HEK293 (cell line): ENCODE data around the gene LNPEP.

ENCODE experiments used
- CTCF ChIA-PET: fragments of 350-600 bp; formaldehyde crosslinking; extraction: SDS; loops from one replicate; lab custom pipeline; 2021; ENCODE audit warnings: antibody characterized with exemption; lab: Yijun Ruan, JAX
- POLR2A ChIA-PET: fragments of 300-600 bp; formaldehyde crosslinking; extraction: SDS; loops from one replicate; lab custom pipeline; 2020; ENCODE audit warnings: antibody characterized with exemption, inconsistent platforms; lab: Yijun Ruan, JAX
- H3K27ac ChIP-seq: fragments of 200-500 bp; sonication (Bioruptor generic); 2 replicates; pipeline ENCODE4 v1.5.1; 2014; ENCODE audit warnings: low read depth, low read length, control low read depth, inconsistent platforms; ENCODE audit errors: extremely low read depth
- H3K36me3 ChIP-seq, 2 experiments: fragments of 200-500 bp in 1 of 2; sonication (Bioruptor generic) in 1 of 2; 1 replicate in 1 of 2; 2 replicates in 1 of 2; pipeline ENCODE4 v1.5.1; 2014 to 2017; ENCODE audit warnings: inconsistent platforms in 2 of 2, low read length in 2 of 2; ENCODE audit not compliant: control insufficient read depth in 2 of 2, insufficient read depth in 1 of 2
- H3K4me1 ChIP-seq: fragments of 200-500 bp; sonication (Bioruptor generic); 2 replicates; pipeline ENCODE4 v1.5.1; 2014; ENCODE audit warnings: mild to moderate bottlenecking, low read length, inconsistent platforms; ENCODE audit not compliant: control insufficient read depth, insufficient read depth
- H3K4me3 ChIP-seq: 2 replicates; pipeline ENCODE4 v1.5.1; 2011; ENCODE audit warnings: low read depth, mild to moderate bottlenecking, control low read depth, low read length, moderate library complexity
- H3K9me3 ChIP-seq: fragments of 200-500 bp; sonication (Bioruptor generic); 2 replicates; pipeline ENCODE4 v1.5.1; 2014; ENCODE audit warnings: low read depth, low read length, inconsistent platforms; ENCODE audit not compliant: control insufficient read depth, insufficient read depth
- HOXD13 ChIP-seq: sonication (generic); formaldehyde crosslinking; IDR thresholded peaks from 2 replicates; pipeline ENCODE4 v1.8.0; 2022; ENCODE audit warnings: missing genetic modification reagents, borderline replicate concordance
- IKZF3 ChIP-seq: fragments of 450-650 bp; IDR thresholded peaks from 2 replicates; pipeline ENCODE4 v1.5.0; 2018; ENCODE audit warnings: missing biosample characterization, mild to moderate bottlenecking, missing genetic modification characterization, moderate library complexity
- SP2 ChIP-seq: fragments of 450-650 bp; formaldehyde crosslinking; IDR thresholded peaks from 2 replicates; pipeline ENCODE4 v1.5.1; 2016; ENCODE audit warnings: missing biosample characterization, missing genetic modification characterization
- ZNF146 ChIP-seq: fragments of 450-650 bp; formaldehyde crosslinking; IDR thresholded peaks from 2 replicates; pipeline ENCODE4 v1.5.1; 2016; ENCODE audit warnings: missing biosample characterization, missing genetic modification characterization
- ZNF174 ChIP-seq: fragments of 450-650 bp; formaldehyde crosslinking; IDR thresholded peaks from 2 replicates; pipeline ENCODE4 v1.5.0; 2017; ENCODE audit warnings: missing biosample characterization, mild to moderate bottlenecking, missing genetic modification characterization
- ZNF19 ChIP-seq: fragments of 450-650 bp; formaldehyde crosslinking; IDR thresholded peaks from 2 replicates; pipeline ENCODE4; 2016; ENCODE audit warnings: missing biosample characterization, missing genetic modification characterization, low read depth
- ZNF266 ChIP-seq: fragments of 450-650 bp; formaldehyde crosslinking; IDR thresholded peaks from 2 replicates; pipeline ENCODE4 v1.5.1; 2016; ENCODE audit warnings: missing biosample characterization, missing genetic modification characterization, low read depth
- ZNF426 ChIP-seq: fragments of 450-650 bp; formaldehyde crosslinking; IDR thresholded peaks from 2 replicates; pipeline ENCODE4 v1.5.1; 2017; ENCODE audit warnings: missing biosample characterization, missing genetic modification characterization, mild to moderate bottlenecking, inconsistent platforms, moderate library complexity
- ZNF654 ChIP-seq: fragments of 450-650 bp; formaldehyde crosslinking; IDR thresholded peaks from 2 replicates; pipeline ENCODE4 v1.5.1; 2016; ENCODE audit warnings: low read depth, missing biosample characterization, missing genetic modification characterization
- ZNF660 ChIP-seq: fragments of 450-650 bp; IDR thresholded peaks from 2 replicates; pipeline ENCODE4 v1.5.1; 2018; ENCODE audit warnings: missing biosample characterization, mild to moderate bottlenecking, missing genetic modification characterization
- ZNF768 ChIP-seq: fragments of 450-650 bp; formaldehyde crosslinking; IDR thresholded peaks from 2 replicates; pipeline ENCODE4 v1.5.1; 2018; ENCODE audit warnings: missing biosample characterization, mild to moderate bottlenecking, missing genetic modification characterization
- ZXDB ChIP-seq: fragments of 450-650 bp; formaldehyde crosslinking; IDR thresholded peaks from 2 replicates; pipeline ENCODE4 v1.5.1; 2016; ENCODE audit warnings: missing biosample characterization, missing genetic modification characterization
- TF ChIP-seq, protein P1 (sequence below): fragments of 450-650 bp; IDR thresholded peaks from 2 replicates; pipeline ENCODE4 v1.5.1; 2018; ENCODE audit warnings: missing biosample characterization, mild to moderate bottlenecking, missing genetic modification characterization
- TF ChIP-seq, protein P2 (sequence below): fragments of 450-650 bp; formaldehyde crosslinking; IDR thresholded peaks from 2 replicates; pipeline ENCODE4 v1.5.1; 2016; ENCODE audit warnings: missing biosample characterization, missing genetic modification characterization, borderline replicate concordance
- TF ChIP-seq, protein P3 (sequence below): fragments of 450-650 bp; formaldehyde crosslinking; IDR thresholded peaks from 2 replicates; pipeline ENCODE4 v1.5.1; 2016; ENCODE audit warnings: missing biosample characterization, missing genetic modification characterization, borderline replicate concordance
- TF ChIP-seq, protein P4 (sequence below): fragments of 450-650 bp; formaldehyde crosslinking; IDR thresholded peaks from 2 replicates; pipeline ENCODE4 v1.5.1; 2016; ENCODE audit warnings: missing biosample characterization, missing genetic modification characterization

Gene LNPEP

DNA sequence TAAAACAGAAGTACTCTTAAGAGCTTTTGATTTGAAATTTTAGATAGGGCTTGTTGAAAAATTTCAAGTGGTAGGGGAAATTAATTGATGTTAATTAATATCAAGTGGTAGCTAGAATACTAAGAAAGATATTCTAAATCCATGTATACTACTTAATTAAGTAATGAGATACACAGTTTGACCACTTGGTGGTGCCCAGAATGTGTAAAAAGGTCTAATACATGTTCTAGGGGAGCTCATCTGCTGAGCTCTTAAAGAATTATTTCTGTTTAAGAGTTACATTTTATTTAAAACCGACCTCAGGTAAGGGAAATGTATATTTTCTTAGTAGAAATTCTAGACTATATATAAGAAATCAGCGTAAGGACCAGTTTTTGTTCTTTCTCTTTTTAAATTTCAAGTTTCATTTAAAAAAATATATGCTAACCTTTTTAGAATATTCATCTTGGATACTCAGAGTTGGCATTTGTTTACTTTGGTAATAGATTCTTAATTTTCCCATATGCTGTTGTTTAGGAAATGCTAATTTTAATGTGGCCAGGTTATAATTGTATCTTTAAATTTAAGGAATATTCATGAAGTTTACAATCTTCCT, 61.5 kb downstream of the LNPEP start (continued):
- TF ChIP-seq, protein P1, sequence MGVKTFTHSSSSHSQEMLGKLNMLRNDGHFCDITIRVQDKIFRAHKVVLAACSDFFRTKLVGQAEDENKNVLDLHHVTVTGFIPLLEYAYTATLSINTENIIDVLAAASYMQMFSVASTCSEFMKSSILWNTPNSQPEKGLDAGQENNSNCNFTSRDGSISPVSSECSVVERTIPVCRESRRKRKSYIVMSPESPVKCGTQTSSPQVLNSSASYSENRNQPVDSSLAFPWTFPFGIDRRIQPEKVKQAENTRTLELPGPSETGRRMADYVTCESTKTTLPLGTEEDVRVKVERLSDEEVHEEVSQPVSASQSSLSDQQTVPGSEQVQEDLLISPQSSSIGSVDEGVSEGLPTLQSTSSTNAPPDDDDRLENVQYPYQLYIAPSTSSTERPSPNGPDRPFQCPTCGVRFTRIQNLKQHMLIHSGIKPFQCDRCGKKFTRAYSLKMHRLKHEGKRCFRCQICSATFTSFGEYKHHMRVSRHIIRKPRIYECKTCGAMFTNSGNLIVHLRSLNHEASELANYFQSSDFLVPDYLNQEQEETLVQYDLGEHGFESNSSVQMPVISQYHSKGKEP (tag by site-specific recombination), result no peak
- TF ChIP-seq ZNF660 (tag by site-specific recombination), result peak; percentile 51; the same call in 1 of the 2 replicates
- no peak for TF ChIP-seq SP2
- TF ChIP-seq ZNF174 (tag by site-specific recombination), result no peak
- TF ChIP-seq, protein P2, sequence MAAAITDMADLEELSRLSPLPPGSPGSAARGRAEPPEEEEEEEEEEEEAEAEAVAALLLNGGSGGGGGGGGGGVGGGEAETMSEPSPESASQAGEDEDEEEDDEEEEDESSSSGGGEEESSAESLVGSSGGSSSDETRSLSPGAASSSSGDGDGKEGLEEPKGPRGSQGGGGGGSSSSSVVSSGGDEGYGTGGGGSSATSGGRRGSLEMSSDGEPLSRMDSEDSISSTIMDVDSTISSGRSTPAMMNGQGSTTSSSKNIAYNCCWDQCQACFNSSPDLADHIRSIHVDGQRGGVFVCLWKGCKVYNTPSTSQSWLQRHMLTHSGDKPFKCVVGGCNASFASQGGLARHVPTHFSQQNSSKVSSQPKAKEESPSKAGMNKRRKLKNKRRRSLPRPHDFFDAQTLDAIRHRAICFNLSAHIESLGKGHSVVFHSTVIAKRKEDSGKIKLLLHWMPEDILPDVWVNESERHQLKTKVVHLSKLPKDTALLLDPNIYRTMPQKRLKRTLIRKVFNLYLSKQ, result no peak
- TF ChIP-seq ZNF654 (tag by site-specific recombination), result peak; percentile 23; the same call in 1 of the 2 replicates
- TF ChIP-seq IKZF3 (tag by site-specific recombination), result no peak
- TF ChIP-seq, all 188 proteins: peak for 3

DNA sequence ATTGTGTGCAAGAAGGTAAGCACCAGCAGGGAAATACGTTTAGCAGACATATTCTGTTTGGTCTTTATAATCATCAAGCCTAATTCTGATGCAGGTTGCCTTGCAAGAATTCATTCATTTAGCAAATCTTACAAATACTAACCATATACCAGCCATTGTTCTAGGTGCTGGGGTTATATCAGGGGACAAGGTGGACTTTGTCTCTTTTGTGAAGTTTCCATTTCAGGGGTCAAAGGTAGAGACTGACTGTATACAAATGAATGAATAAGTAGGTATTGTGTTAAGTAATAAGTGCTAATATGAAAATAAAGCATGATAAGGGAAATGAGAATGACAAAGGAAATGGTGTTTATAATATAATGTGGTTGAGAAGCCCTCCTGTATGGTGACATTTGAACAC, 64.0 kb downstream of the LNPEP start:
- ChIA-PET POLR2A (no interaction called here), CTCF (no interaction called here)
- Histone ChIP-seq H3K4me1 (no peaks in the 10 kb centered on the region), H3K9me3 (no peaks in the 10 kb centered on the region), H3K4me3 (no peak overlapping the region), H3K27ac (no peak overlapping the region), H3K36me3 (peaks cover 10 to 18% of the 10 kb centered on the region in 2 experiments)
- no peak for TF ChIP-seq ZNF426 (tag by site-specific recombination)
- no peak for TF ChIP-seq HOXD13 (CRISPR knock-in tag)
- TF ChIP-seq, protein P3, sequence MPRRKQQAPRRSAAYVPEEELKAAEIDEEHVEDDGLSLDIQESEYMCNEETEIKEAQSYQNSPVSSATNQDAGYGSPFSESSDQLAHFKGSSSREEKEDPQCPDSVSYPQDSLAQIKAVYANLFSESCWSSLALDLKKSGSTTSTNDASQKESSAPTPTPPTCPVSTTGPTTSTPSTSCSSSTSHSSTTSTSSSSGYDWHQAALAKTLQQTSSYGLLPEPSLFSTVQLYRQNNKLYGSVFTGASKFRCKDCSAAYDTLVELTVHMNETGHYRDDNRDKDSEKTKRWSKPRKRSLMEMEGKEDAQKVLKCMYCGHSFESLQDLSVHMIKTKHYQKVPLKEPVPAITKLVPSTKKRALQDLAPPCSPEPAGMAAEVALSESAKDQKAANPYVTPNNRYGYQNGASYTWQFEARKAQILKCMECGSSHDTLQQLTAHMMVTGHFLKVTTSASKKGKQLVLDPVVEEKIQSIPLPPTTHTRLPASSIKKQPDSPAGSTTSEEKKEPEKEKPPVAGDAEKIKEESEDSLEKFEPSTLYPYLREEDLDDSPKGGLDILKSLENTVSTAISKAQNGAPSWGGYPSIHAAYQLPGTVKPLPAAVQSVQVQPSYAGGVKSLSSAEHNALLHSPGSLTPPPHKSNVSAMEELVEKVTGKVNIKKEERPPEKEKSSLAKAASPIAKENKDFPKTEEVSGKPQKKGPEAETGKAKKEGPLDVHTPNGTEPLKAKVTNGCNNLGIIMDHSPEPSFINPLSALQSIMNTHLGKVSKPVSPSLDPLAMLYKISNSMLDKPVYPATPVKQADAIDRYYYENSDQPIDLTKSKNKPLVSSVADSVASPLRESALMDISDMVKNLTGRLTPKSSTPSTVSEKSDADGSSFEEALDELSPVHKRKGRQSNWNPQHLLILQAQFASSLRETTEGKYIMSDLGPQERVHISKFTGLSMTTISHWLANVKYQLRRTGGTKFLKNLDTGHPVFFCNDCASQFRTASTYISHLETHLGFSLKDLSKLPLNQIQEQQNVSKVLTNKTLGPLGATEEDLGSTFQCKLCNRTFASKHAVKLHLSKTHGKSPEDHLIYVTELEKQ (tag by site-specific recombination), result no peak
- TF ChIP-seq ZNF768 (tag by site-specific recombination), result no peak
- no peak for TF ChIP-seq ZXDB (tag by site-specific recombination)

DNA sequence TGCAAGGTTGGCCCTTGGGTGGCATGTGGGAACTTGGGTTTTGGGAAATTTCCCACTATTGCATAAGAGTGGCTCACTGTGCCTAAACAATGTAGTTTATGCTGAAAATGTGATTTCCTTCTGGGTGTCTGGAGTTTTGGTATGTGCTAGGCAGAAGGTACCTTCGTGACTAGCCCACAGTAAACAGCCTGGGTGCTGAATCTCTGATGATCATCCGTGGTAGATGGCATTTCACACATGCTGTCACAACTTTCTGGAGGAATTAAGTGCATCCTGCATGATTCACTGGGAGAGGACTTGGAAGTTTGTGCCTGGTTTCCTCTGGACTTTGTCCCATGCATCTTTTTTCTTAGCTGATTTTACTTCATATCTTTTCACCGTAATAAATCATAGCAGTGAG, 64.5 kb downstream of the LNPEP start:
- ChIA-PET POLR2A (no interaction called here), CTCF (no interaction called here)
- Histone ChIP-seq H3K4me3 (no peak overlapping the region), H3K36me3 (peaks cover 10 to 18% of the 10 kb centered on the region in 2 experiments), H3K27ac (no peak overlapping the region), H3K4me1 (no peaks in the 10 kb centered on the region), H3K9me3 (no peaks in the 10 kb centered on the region)
- TF ChIP-seq ZNF19 (tag by site-specific recombination) (no peak), IKZF3 (tag by site-specific recombination) (no peak), ZNF266 (tag by site-specific recombination) (no peak), ZNF146 (tag by site-specific recombination) (no peak)
- TF ChIP-seq, protein P2, result no peak
- TF ChIP-seq, protein P1 (tag by site-specific recombination), result no peak
- TF ChIP-seq, protein P4, sequence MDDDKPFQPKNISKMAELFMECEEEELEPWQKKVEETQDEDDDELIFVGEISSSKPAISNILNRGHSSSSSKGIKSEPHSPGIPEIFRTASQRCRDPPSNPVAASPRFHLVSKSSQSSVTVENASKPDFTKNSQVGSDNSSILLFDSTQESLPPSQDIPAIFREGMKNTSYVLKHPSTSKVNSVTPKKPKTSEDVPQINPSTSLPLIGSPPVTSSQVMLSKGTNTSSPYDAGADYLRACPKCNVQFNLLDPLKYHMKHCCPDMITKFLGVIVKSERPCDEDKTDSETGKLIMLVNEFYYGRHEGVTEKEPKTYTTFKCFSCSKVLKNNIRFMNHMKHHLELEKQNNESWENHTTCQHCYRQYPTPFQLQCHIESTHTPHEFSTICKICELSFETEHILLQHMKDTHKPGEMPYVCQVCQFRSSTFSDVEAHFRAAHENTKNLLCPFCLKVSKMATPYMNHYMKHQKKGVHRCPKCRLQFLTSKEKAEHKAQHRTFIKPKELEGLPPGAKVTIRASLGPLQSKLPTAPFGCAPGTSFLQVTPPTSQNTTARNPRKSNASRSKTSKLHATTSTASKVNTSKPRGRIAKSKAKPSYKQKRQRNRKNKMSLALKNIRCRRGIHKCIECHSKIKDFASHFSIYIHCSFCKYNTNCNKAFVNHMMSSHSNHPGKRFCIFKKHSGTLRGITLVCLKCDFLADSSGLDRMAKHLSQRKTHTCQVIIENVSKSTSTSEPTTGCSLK (tag by site-specific recombination), result no peak
